SK-N-MC (cell line): ENCODE data around the gene RFPL1.

ENCODE experiments used
- DNase-seq: peaks from one replicate; pipeline ENCODE4 v3.0.0-alpha.2; 2011; ENCODE audit warnings: low read depth, low spot score
- H3K27ac ChIP-seq: fragments of 200-600 bp; sonication (generic); 2 replicates; pipeline ENCODE4 v1.5.1; 2016; ENCODE audit warnings: mixed run types
- H3K36me3 ChIP-seq: fragments of 200-600 bp; sonication (generic); 2 replicates; pipeline ENCODE4 v1.6.1; 2017; ENCODE audit warnings: antibody characterized with exemption, low read length, mixed read lengths; ENCODE audit not compliant: insufficient read depth
- H3K4me3 ChIP-seq: fragments of 200-600 bp; sonication (generic); 2 replicates; pipeline ENCODE4 v1.5.1; 2016
- H3K9ac ChIP-seq: fragments of 200-600 bp; sonication (generic); 2 replicates; pipeline ENCODE4 v1.8.0; 2017; ENCODE audit warnings: mixed run types, mixed read lengths; ENCODE audit not compliant: insufficient read length
- H3K9me3 ChIP-seq: fragments of 200-600 bp; sonication (generic); 2 replicates; pipeline ENCODE4 v1.6.1; 2017; ENCODE audit warnings: low read depth, mild to moderate bottlenecking, antibody characterized with exemption, low read length, moderate library complexity, mixed read lengths
- EZH2 ChIP-seq: fragments of 200-600 bp; sonication (generic); IDR thresholded peaks from one replicate; pipeline ENCODE4 v1.6.1; 2017; ENCODE audit warnings: antibody characterized with exemption
- FOXP2 ChIP-seq: optimal IDR thresholded peaks from 2 replicates; pipeline ENCODE3; 2011; ENCODE audit warnings: mild to moderate bottlenecking, moderate library complexity; ENCODE audit not compliant: insufficient read depth; ENCODE audit errors: extremely low read length, control extremely low read depth
- POLR2AphosphoS5 ChIP-seq: IDR thresholded peaks from 2 replicates; pipeline ENCODE4 v1.6.1; 2012; ENCODE audit warnings: mild to moderate bottlenecking, low read depth, low read length, borderline replicate concordance

Gene RFPL1

GRCh38 chr22:29434288-29434687 is 4.1 kb upstream of the RFPL1 start:
- Histone ChIP-seq H3K4me3 (no peak overlapping the region), H3K36me3 (no peaks in the 10 kb centered on the region), H3K9me3 (no peaks in the 10 kb centered on the region), H3K27ac (no peak overlapping the region), H3K9ac (no peak overlapping the region)
- no peak for TF ChIP-seq EZH2
- no peak for TF ChIP-seq POLR2AphosphoS5
- no peak for TF ChIP-seq FOXP2
- no peak for DNase-seq

GRCh38 chr22:29435236-29436136 is 2.9 kb upstream of the RFPL1 start:
- no peak overlapping the region for H3K9ac ChIP-seq
- no peaks in the 10 kb centered on the region for H3K9me3 ChIP-seq
- TF ChIP-seq EZH2 (no peak), POLR2AphosphoS5 (no peak), FOXP2 (no peak)

GRCh38 chr22:29442976-29443375 is 4.6 kb downstream of the RFPL1 start:
- TF ChIP-seq FOXP2 (no peak), EZH2 (no peak), POLR2AphosphoS5 (no peak)

More at GRCh38 chr22:29435236-29436136, 2.9 kb upstream of the RFPL1 start:
- no peak for DNase-seq
- H3K4me3 ChIP-seq = no peak overlapping the region
- H3K36me3 ChIP-seq = no peaks in the 10 kb centered on the region
- no peak overlapping the region for H3K27ac ChIP-seq

GRCh38 chr22:29443452-29443851 is 5.1 kb downstream of the RFPL1 start:
- no peak for DNase-seq
- Histone ChIP-seq H3K4me3 (peak overlapping the region; percentile 22; the same call in 1 of the 2 replicates), H3K27ac (no peak overlapping the region), H3K9ac (no peak overlapping the region), H3K9me3 (no peaks in the 10 kb centered on the region), H3K36me3 (no peaks in the 10 kb centered on the region)
- no peak for TF ChIP-seq EZH2
- no peak for TF ChIP-seq FOXP2
- no peak for TF ChIP-seq POLR2AphosphoS5

More at GRCh38 chr22:29442976-29443375, 4.6 kb downstream of the RFPL1 start:
- Histone ChIP-seq H3K4me3 (peak overlapping the region; percentile 22; the same call in 1 of the 2 replicates), H3K9ac (peak overlapping the region; percentile 25), H3K9me3 (no peaks in the 10 kb centered on the region), H3K27ac (no peak overlapping the region), H3K36me3 (no peaks in the 10 kb centered on the region)
- DNase-seq = no peak

- DNase-seq = no peak
- H3K36me3 ChIP-seq = no peaks in the 10 kb centered on the region
- TF ChIP-seq POLR2AphosphoS5 (no peak), FOXP2 (no peak), EZH2 (no peak)
Measured at GRCh38 chr22:29443861-29444792, 5.7 kb downstream of the RFPL1 start.

GRCh38 chr22:29445508-29445907 is 7.1 kb downstream of the RFPL1 start:
- Histone ChIP-seq H3K36me3 (no peaks in the 10 kb centered on the region), H3K9me3 (no peaks in the 10 kb centered on the region), H3K27ac (no peak overlapping the region), H3K9ac (no peak overlapping the region), H3K4me3 (no peak overlapping the region)
- TF ChIP-seq EZH2 (no peak), POLR2AphosphoS5 (no peak), FOXP2 (no peak)
- no peak for DNase-seq

More at GRCh38 chr22:29443861-29444792, 5.7 kb downstream of the RFPL1 start:
- Histone ChIP-seq H3K4me3 (no peak overlapping the region), H3K9me3 (no peaks in the 10 kb centered on the region), H3K9ac (no peak overlapping the region), H3K27ac (no peak overlapping the region)

- Histone ChIP-seq H3K4me3 (no peak overlapping the region), H3K27ac (no peak overlapping the region), H3K9ac (no peak overlapping the region), H3K36me3 (no peaks in the 10 kb centered on the region), H3K9me3 (no peaks in the 10 kb centered on the region)
- no peak for TF ChIP-seq POLR2AphosphoS5
- no peak for TF ChIP-seq FOXP2
- no peak for TF ChIP-seq EZH2
- DNase-seq = no peak
Measured at GRCh38 chr22:29447906-29448305, 9.5 kb downstream of the RFPL1 start.

- no peak overlapping the region for H3K27ac ChIP-seq
- no peaks in the 10 kb centered on the region for H3K36me3 ChIP-seq
- no peak overlapping the region for H3K9ac ChIP-seq
- H3K9me3 ChIP-seq = no peaks in the 10 kb centered on the region
- H3K4me3 ChIP-seq = no peak overlapping the region
- TF ChIP-seq EZH2 = no peak
- no peak for DNase-seq
Measured at GRCh38 chr22:29449296-29449875, 11.0 kb downstream of the RFPL1 start.
